GM10248 (cell line): ENCODE results near the gene HS3ST3A1.
"Not testable (repeated sequence)": the region's sequence is repeated elsewhere in the genome, so short reads cannot be mapped to it uniquely, and the experiment has no call there.

ENCODE experiments used
- CTCF ChIA-PET: fragments of 300-600 bp; sonication (Branson Sonifier 250); formaldehyde crosslinking; extraction: SDS; loops from one replicate; lab custom pipeline; 2021; ENCODE audit warnings: antibody characterized with exemption; lab: Yijun Ruan, JAX
- POLR2A ChIA-PET: fragments of 350-650 bp; sonication (Branson Sonifier 250); formaldehyde crosslinking; extraction: SDS; loops from one replicate; lab custom pipeline; 2020; ENCODE audit warnings: antibody characterized with exemption; lab: Yijun Ruan, JAX
- DNase-seq: peaks from one replicate; pipeline ENCODE4 v3.0.0; 2012; ENCODE audit errors: extremely low spot score
- TF ChIP-seq, protein P1 (sequence below): IDR thresholded peaks from 2 replicates; pipeline ENCODE4 v1.5.1; 2012; ENCODE audit warnings: mild to moderate bottlenecking, low read depth; ENCODE audit errors: extremely low read depth, missing control alignments, control extremely low read depth

Gene HS3ST3A1

GRCh38 chr17:13560935-13561334 lies 40.8 kb downstream of the HS3ST3A1 start:
- CTCF ChIA-PET: no interaction called here
- TF ChIP-seq, protein P1, sequence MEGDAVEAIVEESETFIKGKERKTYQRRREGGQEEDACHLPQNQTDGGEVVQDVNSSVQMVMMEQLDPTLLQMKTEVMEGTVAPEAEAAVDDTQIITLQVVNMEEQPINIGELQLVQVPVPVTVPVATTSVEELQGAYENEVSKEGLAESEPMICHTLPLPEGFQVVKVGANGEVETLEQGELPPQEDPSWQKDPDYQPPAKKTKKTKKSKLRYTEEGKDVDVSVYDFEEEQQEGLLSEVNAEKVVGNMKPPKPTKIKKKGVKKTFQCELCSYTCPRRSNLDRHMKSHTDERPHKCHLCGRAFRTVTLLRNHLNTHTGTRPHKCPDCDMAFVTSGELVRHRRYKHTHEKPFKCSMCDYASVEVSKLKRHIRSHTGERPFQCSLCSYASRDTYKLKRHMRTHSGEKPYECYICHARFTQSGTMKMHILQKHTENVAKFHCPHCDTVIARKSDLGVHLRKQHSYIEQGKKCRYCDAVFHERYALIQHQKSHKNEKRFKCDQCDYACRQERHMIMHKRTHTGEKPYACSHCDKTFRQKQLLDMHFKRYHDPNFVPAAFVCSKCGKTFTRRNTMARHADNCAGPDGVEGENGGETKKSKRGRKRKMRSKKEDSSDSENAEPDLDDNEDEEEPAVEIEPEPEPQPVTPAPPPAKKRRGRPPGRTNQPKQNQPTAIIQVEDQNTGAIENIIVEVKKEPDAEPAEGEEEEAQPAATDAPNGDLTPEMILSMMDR: no peak
- DNase-seq: no peak
- POLR2A ChIA-PET: no interaction called here

GRCh38 chr17:13558588-13558987 lies 43.1 kb downstream of the HS3ST3A1 start:
- TF ChIP-seq, protein P1: no peak
- CTCF ChIA-PET: interaction anchor here (0.9 kb wide), 1 partner anchor 1368 kb away, joined by 3 read pairs; no protein-coding TSS in a partner anchor
- no peak for DNase-seq
- POLR2A ChIA-PET: no interaction called here

DNA sequence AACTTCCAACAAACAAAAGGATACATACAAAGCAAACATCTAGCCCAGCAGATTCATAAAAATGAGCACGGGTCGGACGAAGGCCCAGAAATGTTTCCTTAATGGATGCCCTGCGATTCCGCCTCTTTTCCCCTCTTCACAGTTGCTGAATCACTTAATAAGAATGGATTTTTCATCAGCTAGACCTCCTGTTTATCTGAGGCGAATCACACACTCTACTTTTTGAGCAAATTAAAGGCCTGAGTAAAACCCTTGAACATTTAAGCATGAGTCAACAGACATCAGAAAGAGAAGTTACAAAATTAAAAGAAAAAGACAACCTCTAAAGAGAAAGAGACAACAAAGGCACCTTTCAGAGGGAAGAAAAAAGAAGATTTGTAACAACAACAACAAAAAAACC lies 44.7 kb downstream of the HS3ST3A1 start:
- CTCF ChIA-PET: no interaction called here
- POLR2A ChIA-PET: no interaction called here
- no peak for DNase-seq
- TF ChIP-seq, protein P1: no peak

GRCh38 chr17:13554231-13554630 lies 47.5 kb downstream of the HS3ST3A1 start:
- POLR2A ChIA-PET: no interaction called here
- CTCF ChIA-PET: interaction anchor here (1.1 kb wide), 2 partner anchors 9 to 11 kb away, joined by 3 read pairs; no protein-coding TSS in a partner anchor
- TF ChIP-seq, protein P1: no peak
- DNase-seq: no peak

DNA sequence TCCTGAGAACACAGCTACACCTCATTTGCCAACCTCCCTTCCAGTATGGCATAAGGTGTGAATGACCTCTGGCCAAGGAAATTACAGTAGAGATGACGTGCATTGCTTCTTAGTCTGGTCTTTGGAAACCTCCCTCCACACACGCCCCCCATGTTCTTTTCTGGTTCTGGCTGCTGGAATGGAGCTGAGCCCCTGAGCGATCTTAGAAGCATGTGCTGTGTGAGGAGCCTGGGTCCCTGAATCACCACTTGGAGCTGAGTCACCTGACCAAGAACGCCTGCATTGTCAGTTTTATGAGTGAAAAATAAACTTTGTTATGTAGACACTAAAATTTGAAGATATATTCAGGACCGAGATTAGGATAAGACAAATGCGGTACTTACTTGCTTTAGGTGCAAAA lies 51.4 kb downstream of the HS3ST3A1 start:
- TF ChIP-seq, protein P1: no peak
- DNase-seq: no peak
- ChIA-PET POLR2A (no interaction called here), CTCF (no interaction called here)

DNA sequence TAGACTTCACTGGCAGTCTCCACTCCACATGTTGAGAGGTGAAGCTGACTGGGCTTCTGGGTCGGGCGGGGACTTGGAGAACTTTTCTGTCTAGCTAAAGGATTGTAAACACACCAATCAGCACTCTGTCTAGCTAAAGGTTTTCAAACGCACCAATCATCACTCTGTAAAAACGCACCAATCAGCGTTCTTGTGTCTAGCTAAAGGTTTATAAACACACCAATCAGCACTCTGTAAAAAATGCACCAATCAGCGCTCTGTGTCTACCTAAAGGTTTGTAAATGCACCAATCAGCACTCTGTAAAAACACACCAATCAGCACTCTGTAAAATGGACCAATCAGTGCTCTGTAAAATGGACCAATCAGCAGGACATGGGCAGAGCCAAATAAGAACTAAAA lies 53.2 kb downstream of the HS3ST3A1 start:
- CTCF ChIA-PET, POLR2A ChIA-PET, DNase-seq: not testable (repeated sequence)

DNA sequence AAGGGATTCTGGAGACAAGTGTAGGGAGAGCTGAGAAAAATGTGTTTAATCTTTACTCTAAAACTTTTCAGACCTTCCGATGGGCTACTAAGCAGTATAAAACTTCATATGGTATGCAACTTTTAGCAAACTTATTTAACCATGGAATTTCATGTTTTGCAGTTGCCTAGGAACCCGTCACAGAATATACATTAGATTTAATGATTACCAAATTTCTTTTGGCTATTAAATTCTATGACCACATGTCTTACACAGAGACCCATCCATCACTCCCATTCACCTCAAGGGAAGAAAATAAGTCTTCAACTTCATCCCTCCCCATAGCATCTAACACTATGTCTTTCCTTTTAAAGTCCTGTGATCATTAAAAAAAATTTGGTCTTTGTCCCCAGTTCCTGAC lies 54.9 kb downstream of the HS3ST3A1 start:
- POLR2A ChIA-PET: no interaction called here

More for the DNA sequence above, 54.9 kb downstream of the HS3ST3A1 start:
- CTCF ChIA-PET: no interaction called here
- DNase-seq: no peak
- TF ChIP-seq, protein P1: no peak
